K562 (cell line): ENCODE results near the gene MCM5. TPM values are rescaled to one million over a fixed set of nuclear protein-coding genes. Genes with fewer than 3 reads are reported as not detected.

Experiments
- ATAC-seq: fragments of 200-7000 bp; cut with Tn5 transposase; 3 replicates; pipeline ENCODE4 v1.9.1; 2020; ENCODE audit warnings: moderate library complexity
- BruUV-seq: library from RNA; stranded (reverse); fragments of 400-500 nt; replicated peaks from 2 replicates; lab custom pipeline; 2021; lab: Mats Ljungman, UMichigan
- CTCF ChIA-PET: fragments of 300-600 bp; formaldehyde crosslinking; extraction: SDS; loops from one replicate; lab custom pipeline; 2021; ENCODE audit warnings: low intra/inter-chr PET ratio; lab: Yijun Ruan, JAX
- POLR2A ChIA-PET: fragments of 300-600, 350-650 bp; sonication (Branson Sonifier 250); formaldehyde crosslinking; extraction: SDS; loops from one replicate; lab custom pipeline; 2021; ENCODE audit warnings: antibody characterized with exemption, inconsistent platforms; lab: Yijun Ruan, JAX
- DNase-seq, 4 experiments: peaks; one replicate each; pipeline versions ENCODE4 v3.0.0 to v3.0.0-alpha.2; 2011 to 2018; ENCODE audit warnings: low spot score in 3 of 4, mixed read lengths in 3 of 4; ENCODE audit errors: extremely low read depth in 1 of 4
- FAIRE-seq: peaks from 2 replicates; lab custom pipeline; 2011; peaks lifted over from hg19 to GRCh38; lab: Jason Lieb, UNC
- H2AFZ ChIP-seq: 2 replicates; pipeline ENCODE4 v1.6.0; 2011; ENCODE audit warnings: low read depth, low read length, control low read depth, inconsistent platforms
- H3K27ac ChIP-seq: fragments of 200-600 bp; 3 replicates; pipeline ENCODE4 v1.8.0; 2011; ENCODE audit warnings: low read depth, mild to moderate bottlenecking, control low read depth, inconsistent platforms, low read length, moderate library complexity, mixed read lengths; ENCODE audit errors: extremely low read depth
- H3K27me3 ChIP-seq, 2 experiments: fragments of 300-600 bp in 1 of 2; 2 replicates in 1 of 2; 3 replicates in 1 of 2; pipeline versions ENCODE4 v1.6.0 to v1.8.0; 2011; ENCODE audit warnings: inconsistent platforms in 2 of 2, low read length in 2 of 2, mild to moderate bottlenecking in 1 of 2, mixed read lengths in 1 of 2, moderate library complexity in 1 of 2; ENCODE audit not compliant: control insufficient read depth in 2 of 2, insufficient read depth in 2 of 2
- H3K36me3 ChIP-seq: fragments of 300-600 bp; 3 replicates; pipeline ENCODE4 v1.8.0; 2011; ENCODE audit warnings: mild to moderate bottlenecking, low read length, inconsistent platforms; ENCODE audit not compliant: control insufficient read depth, insufficient read depth
- H3K4me1 ChIP-seq, 2 experiments: fragments of 200-600 bp in 1 of 2; replicated peaks in 1 of 2; 2 replicates in 1 of 2; 3 replicates in 1 of 2; pipeline versions ENCODE4 v1.5.1 to v1.8.0; 2011; ENCODE audit warnings: inconsistent platforms in 2 of 2, low read length in 2 of 2, mild to moderate bottlenecking in 1 of 2, mixed read lengths in 1 of 2, moderate library complexity in 1 of 2; ENCODE audit not compliant: control insufficient read depth in 2 of 2, insufficient read depth in 2 of 2
- H3K4me2 ChIP-seq: 2 replicates; pipeline ENCODE4 v1.6.1; 2011; ENCODE audit warnings: low read length, control low read depth, inconsistent platforms, mixed read lengths; ENCODE audit not compliant: insufficient read depth
- H3K4me3 ChIP-seq: fragments of 200-600 bp; sonication (generic), shearing (Covaris generic); 2 replicates; pipeline ENCODE4 v1.5.1; 2016; ENCODE audit warnings: control low read depth, inconsistent platforms
- H3K79me2 ChIP-seq: fragments of 200-600 bp; 3 replicates; pipeline ENCODE4 v1.8.0; 2011; ENCODE audit warnings: low read length, inconsistent platforms; ENCODE audit not compliant: control insufficient read depth, insufficient read depth
- H3K9ac ChIP-seq, 2 experiments: 2 replicates each; pipeline versions ENCODE4 v1.6.0 to v1.6.1; 2011; ENCODE audit warnings: low read depth in 2 of 2, low read length in 2 of 2, control low read depth in 1 of 2, inconsistent platforms in 1 of 2, mild to moderate bottlenecking in 1 of 2, mixed read lengths in 1 of 2; ENCODE audit not compliant: insufficient read depth in 1 of 2
- H3K9me1 ChIP-seq: one replicate; pipeline ENCODE4 v1.6.0; 2011; ENCODE audit warnings: inconsistent platforms, mild to moderate bottlenecking, low read length, moderate library complexity; ENCODE audit not compliant: control insufficient read depth, insufficient read depth
- H3K9me3 ChIP-seq: replicated peaks from 2 replicates; pipeline ENCODE4 v1.5.1; 2011; ENCODE audit warnings: low read depth, low read length, inconsistent platforms; ENCODE audit not compliant: control insufficient read depth, insufficient read depth
- H4K20me1 ChIP-seq: replicated peaks from 2 replicates; pipeline ENCODE4 v1.6.1; 2011; ENCODE audit warnings: low read length, inconsistent platforms, mixed read lengths; ENCODE audit not compliant: control insufficient read depth, insufficient read depth
- BRF1 ChIP-seq: IDR thresholded peaks from 3 replicates; pipeline ENCODE4 v1.6.1; 2011; ENCODE audit warnings: borderline replicate concordance, mild to moderate bottlenecking; ENCODE audit not compliant: insufficient read length; ENCODE audit errors: extremely low read depth
- NR4A1 ChIP-seq, 2 experiments: fragments of 250-450 bp in 1 of 2; fragments of 450-650 bp in 1 of 2; sonication (Bioruptor Pico) in 1 of 2; IDR thresholded peaks; 2 replicates each; pipeline versions ENCODE4 v1.4.0 to v1.6.1; 2016 to 2020; ENCODE audit warnings: mild to moderate bottlenecking in 2 of 2, missing compliant biosample characterization in 1 of 2, missing genetic modification characterization in 1 of 2, moderate library complexity in 1 of 2
- ZBTB12 ChIP-seq: fragments of 250-450 bp; sonication (Bioruptor Pico); IDR thresholded peaks from 2 replicates; pipeline ENCODE4 v1.4.0; 2020
- WGBS: fragments of 100-300 bp; shearing (Covaris generic); methylation state at CpG from one replicate; pipeline ENCODE4 v1.1.6; 2016; ENCODE audit warnings: low coverage, mixed read lengths; ENCODE audit not compliant: insufficient coverage; ENCODE audit errors: missing lambda C conversion rate; 5-methylcytosine and 5-hydroxymethylcytosine counted together
- in situ Hi-C: fragments of 300-500 bp; cut with MboI; formaldehyde crosslinking; loops from 4 replicates; pipeline ENCODE4 v1.15.0; 2018; ENCODE audit warnings: inconsistent platforms, mixed read lengths
- intact Hi-C: fragments of 100-400 bp; cut with micrococcal nuclease; formaldehyde crosslinking; loops from 2 replicates; pipeline ENCODE4 v1.14.2; 2022
- polyA plus RNA-seq, 8 experiments: library from polyadenylated mRNA; depleted of rRNA in 4 of 8; stranded (reverse) in 5 of 8; unstranded in 3 of 8; fragments of >200 nt; fragmentation: Nextera tagmentation in 2 of 8; fragmentation: Illumina TruSeq in 1 of 8; extraction: Ambion mirVana in 2 of 8; extraction: Trizol in 1 of 8; gene quantifications; 2 replicates each; pipeline versions ENCODE4 v1.2.1 to v1.2.3, GENCODE V29; 2011 to 2014; ENCODE audit warnings: inconsistent platforms in 1 of 8, missing spikeins in 1 of 8
- total RNA-seq, 7 experiments: library from RNA; depleted of rRNA in 6 of 7; stranded (reverse); fragments of >200 nt in 6 of 7; fragmentation: Illumina TruSeq in 2 of 7; extraction: Trizol in 2 of 7; gene quantifications; 2 replicates each; pipeline versions ENCODE4 v1.2.1 to v1.2.3, GENCODE V29; 2011 to 2021; ENCODE audit warnings: low replicate concordance in 1 of 7

Gene MCM5
- total and polyA plus RNA-seq, 9 of the 15 experiments (the other 6 are each of a cell fraction or from before 2014, with no cell fraction given), result 5.6 to 180 (median 66.1) TPM

DNA sequence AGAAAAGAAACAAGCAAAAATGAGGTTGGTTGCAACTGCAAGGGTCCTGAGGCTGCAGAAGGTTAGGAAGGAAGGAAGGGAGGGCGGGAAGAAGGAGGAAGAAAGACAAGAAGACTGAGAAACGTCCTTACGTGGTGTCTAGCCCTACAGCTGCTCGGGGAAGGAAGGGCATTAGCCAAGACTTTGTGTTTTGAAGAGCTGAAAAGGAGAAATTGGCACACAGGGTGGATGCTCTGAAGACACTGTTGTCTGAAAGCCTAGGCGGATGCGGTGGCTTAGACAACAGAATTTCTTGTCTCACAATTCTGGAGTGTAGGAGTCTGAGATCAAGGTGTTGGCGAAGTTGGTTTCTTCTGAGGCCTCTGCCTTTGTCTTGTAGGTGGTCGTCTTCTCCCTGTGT, 60.7 kb downstream of the MCM5 start:
- in situ Hi-C loops, result no loop called here
- no peaks in the 10 kb centered on the region; a peak in 1 of 5 replicates for H3K4me1 ChIP-seq
- intact Hi-C loops, result loop anchor here (10.0 kb wide), 1 partner anchor 106 kb away; no protein-coding TSS in a partner anchor
- TF ChIP-seq ZBTB12 (no peak), BRF1 (no peak), NR4A1 (CRISPR knock-in tag; IDR thresholded peaks at IDR 0.05) (no peak), NR4A1 (tag; IDR thresholded peaks at IDR 0.05) (no peak)
- H3K27ac ChIP-seq, result no peak overlapping the region
- H3K9me3 ChIP-seq, result no peaks in the 10 kb centered on the region
- H3K4me3 ChIP-seq, result no peak overlapping the region
- BruUV-seq, result no TSS peak
- H3K4me2 ChIP-seq, result no peak overlapping the region
- no peaks in the 10 kb centered on the region for H3K36me3 ChIP-seq
- no peak for DNase-seq
- H3K79me2 ChIP-seq, result no peaks in the 10 kb centered on the region
- no peaks in the 10 kb centered on the region for H4K20me1 ChIP-seq
- no peak overlapping the region for H2AFZ ChIP-seq
- peaks cover 0 to 10% of the 10 kb centered on the region in 2 experiments; a peak in 1 of 5 replicates for H3K27me3 ChIP-seq
- 35% methylated on average over 7 of the region's 8 CpGs for WGBS
- CTCF ChIA-PET, result no interaction called here
- no peaks in the 10 kb centered on the region for H3K9me1 ChIP-seq
- H3K9ac ChIP-seq, result no peak overlapping the region
- no peak for ATAC-seq
- FAIRE-seq, result no peak
- POLR2A ChIA-PET, result no interaction called here
